Muscle of arm (tissue), 12 donors: ENCODE data around the gene ACVR1. TPM values are rescaled to one million over a fixed set of nuclear protein-coding genes. Genes with fewer than 3 reads are reported as not detected.
"Not testable (repeated sequence)": the region's sequence is repeated elsewhere in the genome, so short reads cannot be mapped to it uniquely, and the experiment has no call there.

Source experiments
- DNase-seq: peaks from one replicate; pipeline ENCODE4 v3.0.0-alpha.2; 2013
- polyA plus RNA-seq, 12 donors: library from polyadenylated mRNA; unstranded; fragments of 120-200 nt; gene quantifications; one replicate each; pipeline ENCODE4 v1.2.1, GENCODE V29; 2013; ENCODE audit not compliant: insufficient read length in 12 of 12

The ACVR1 gene
- polyA plus RNA-seq, 12 donors = 24.4 to 43.0 (median 32.5) TPM; not detected in 1

GRCh38 chr2:157761520-157761919 lies 114.6 kb downstream of the ACVR1 start:
- DNase-seq = no peak

- no peak for DNase-seq
These were observed 115.2 kb downstream of the ACVR1 start for GRCh38 chr2:157760949-157761348.

- DNase-seq = no peak
These were observed 116.3 kb downstream of the ACVR1 start for GRCh38 chr2:157759855-157760254.

- no peak for DNase-seq
These were observed 117.5 kb downstream of the ACVR1 start for GRCh38 chr2:157758586-157758985.

- DNase-seq = no peak
These were observed 118.6 kb downstream of the ACVR1 start for GRCh38 chr2:157757500-157757899.

- not testable (repeated sequence) for DNase-seq
These were observed 119.7 kb downstream of the ACVR1 start for GRCh38 chr2:157756447-157756846.

GRCh38 chr2:157751462-157752058 lies 124.6 kb downstream of the ACVR1 start:
- DNase-seq = no peak

GRCh38 chr2:157749684-157750083 lies 126.4 kb downstream of the ACVR1 start:
- no peak for DNase-seq

- DNase-seq = no peak
These were observed 127.6 kb downstream of the ACVR1 start for GRCh38 chr2:157748371-157749142.

DNA sequence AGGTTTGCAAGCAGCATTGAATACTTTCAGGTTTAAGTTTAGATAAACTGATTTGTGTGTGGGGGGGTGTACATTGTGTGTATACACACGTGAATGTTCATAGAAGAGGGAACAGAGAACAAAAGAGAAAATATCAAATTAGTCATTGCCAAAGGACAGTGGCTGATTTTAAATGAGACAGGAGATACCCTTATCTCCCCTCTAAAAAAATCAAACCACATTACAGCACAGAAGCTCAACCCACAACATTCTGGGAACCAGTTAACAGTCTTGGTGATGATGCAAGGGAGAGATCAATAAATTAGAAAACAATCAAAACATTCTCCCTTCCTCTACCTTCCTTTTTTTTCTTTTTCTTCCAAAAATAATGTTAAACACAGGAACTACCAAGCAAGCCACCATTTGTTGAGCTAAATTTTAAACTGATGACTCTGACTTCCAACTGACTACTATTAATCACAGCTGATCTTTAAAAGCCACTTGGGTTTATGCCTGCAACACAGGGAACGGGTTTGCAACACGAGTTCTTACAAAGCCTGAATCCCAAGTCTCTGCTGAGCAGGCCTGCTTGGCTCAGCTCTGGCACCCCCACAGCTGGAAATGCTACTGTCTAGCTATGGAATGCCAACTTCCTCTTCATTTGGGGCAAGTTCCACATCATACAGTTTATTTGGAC lies 128.3 kb downstream of the ACVR1 start:
- peak; percentile 11 for DNase-seq

- no peak for DNase-seq
These were observed 128.8 kb downstream of the ACVR1 start for GRCh38 chr2:157747280-157747679.

DNA sequence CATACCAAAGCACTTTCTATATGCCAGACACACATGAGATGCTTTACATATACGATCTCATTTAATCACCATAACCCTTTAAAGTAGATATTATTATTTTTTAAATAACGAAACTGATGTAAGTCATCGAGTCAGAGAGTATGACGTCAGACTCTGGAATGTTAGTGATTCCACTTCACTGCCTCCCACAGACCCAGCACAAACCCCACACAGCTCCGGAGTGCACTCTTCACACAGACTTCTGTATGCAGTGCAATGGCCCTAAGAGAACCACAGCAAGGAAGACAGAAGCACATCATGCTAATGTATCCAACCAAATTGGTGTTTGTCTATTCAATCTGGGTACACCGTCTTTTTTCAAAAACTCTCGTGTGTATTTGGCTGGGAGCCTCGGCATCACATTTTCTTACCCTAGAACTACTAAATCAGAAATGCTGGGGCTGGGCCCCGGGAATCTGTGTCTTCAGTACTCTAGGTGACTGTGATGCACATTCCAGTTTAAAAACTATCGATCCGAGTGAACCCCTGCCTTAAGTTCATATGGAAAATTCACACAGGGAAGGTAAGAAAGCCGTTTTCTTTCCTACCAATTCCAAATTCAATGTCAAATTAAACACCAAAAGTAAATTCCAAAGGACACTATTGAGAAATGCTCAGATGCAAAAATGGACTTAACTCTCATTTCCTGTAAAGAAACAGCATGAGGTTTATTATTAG lies 129.7 kb downstream of the ACVR1 start:
- no peak for DNase-seq

DNA sequence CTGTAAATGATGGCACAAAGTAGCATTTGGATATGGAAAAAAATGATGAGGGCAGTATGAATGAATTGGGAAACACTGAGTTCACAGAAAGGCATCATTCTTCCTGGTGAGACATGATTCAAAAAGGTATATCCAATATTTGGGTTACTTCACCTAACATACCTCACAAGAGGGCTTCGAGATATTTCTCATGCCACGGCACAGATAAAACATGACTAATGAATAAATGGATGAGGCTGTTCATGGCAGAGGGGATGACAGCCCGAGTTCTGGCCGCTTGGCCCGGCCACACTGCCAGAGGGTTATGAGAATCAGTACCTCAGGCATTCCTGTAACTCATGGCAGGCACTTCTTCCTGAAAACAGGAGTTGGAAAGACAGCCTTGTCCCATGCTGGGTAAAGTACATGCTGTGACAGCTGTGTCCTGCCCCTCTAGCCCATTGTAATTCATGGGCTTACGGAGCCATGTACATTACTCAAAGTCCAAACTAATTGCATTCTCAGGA lies 131.5 kb downstream of the ACVR1 start:
- no peak for DNase-seq

GRCh38 chr2:157743051-157743450 lies 133.1 kb downstream of the ACVR1 start:
- DNase-seq = no peak

DNA sequence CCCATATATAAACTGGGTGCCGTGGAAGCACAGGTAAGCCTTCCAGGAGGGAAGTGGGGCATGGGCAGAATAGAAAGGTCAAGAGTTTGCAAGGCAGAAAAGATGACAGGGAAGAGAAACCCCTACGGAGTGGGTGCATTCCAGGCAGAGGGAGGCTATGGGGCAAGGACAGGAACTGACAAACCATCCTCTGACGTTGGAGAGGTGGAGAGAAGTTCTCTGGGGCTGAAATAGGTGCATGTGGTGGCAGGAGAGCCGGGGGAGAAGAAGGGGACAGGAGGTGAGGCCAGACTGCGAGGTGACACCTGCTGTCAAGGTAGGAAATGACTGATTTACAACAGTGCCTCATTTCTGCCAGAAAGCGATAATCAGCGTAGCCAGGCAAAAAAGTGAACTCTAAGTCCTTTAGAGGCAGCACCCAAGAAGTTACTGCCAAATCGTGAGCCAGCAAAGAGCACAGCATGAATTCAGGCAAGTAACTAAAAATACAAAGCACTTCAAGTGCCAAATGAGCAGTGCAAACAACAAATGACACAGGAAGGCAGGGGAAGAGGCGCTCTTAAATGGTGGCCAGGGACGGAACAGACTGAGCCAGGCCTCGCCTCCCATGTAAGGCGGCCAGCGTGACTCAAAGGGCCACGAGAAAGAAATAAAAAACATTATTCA lies 134.2 kb downstream of the ACVR1 start:
- no peak for DNase-seq

- no peak for DNase-seq
These were observed 138.5 kb downstream of the ACVR1 start for GRCh38 chr2:157737656-157738055.

DNA sequence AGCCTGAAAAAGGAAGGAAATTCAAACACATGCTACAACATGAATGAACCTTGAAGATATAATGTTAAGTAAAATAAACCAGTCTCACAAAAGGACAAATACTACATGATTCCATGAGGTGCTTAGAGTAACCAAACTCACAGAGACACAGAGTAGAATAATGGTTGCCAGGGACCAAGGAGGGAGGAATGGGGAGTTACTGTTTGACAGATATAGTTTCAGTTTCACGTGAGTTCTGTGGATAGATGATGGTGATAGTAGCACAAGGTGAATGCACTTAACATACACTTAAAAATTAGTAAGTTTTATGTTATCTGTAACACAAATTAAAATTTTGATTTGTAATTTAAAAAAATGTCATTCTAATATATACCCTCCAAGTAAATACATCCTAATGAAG lies 140.6 kb downstream of the ACVR1 start:
- no peak for DNase-seq

- DNase-seq = no peak
These were observed 142.9 kb downstream of the ACVR1 start for GRCh38 chr2:157733263-157733662.

GRCh38 chr2:157732596-157732995 lies 143.5 kb downstream of the ACVR1 start:
- no peak for DNase-seq

DNA sequence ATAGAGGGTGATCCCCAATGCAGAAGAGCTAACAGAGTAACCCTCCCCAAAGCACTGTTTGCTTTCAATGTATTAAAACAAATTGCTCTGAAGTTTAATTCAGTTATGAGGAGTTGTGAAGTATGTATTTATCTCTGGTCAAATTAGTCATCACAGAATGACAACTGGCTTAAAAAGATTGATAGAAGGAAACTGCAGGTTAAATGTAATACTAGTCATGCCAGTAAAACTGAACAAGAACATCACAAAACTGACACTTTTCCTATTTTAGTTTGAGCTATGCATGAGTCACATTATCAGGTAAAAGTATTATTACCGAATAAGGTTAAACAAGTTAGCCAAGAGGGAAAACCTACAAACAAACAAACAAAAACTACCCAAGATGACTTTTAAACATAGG lies 148.4 kb downstream of the ACVR1 start:
- no peak for DNase-seq

DNA sequence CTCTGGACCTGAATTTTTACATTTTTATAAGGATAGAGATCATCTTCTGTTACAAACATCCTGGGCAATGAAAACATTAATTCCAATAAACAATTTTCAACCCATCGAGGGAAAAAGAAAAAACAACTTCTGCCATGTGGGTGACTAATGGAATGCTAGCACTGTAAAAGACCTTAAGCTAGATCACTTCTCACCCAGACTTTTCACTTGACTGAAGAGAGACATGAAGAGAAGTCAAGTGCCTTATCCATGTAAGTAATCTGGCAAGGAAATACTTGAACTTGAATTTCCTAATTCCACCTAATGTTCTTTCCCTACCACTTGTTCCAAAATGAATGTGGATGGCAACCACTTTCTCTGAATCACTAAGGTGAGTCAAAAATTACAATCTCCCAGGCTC lies 149.2 kb downstream of the ACVR1 start:
- no peak for DNase-seq

DNA sequence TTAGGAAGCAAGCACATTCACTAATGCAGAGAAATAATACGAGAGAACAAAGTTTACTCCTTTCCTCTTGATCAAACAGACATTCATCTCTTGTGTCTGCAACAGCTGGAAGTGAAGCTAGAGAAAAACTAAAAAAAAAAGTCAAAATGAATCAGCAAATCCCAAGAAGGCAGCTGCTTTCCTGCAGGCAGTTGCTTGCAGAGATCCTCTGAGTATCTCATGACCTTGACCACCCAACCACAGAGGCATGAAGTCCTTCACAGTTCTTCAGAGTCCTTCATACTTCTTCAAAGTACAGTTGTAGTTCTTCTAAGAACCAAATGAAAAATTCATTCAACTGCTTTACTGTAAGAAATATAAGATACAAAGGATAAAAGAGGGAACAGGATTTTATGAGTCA lies 150.3 kb downstream of the ACVR1 start:
- no peak for DNase-seq
